A673 (cell line): ENCODE results near the gene DGKQ.

Experiments
- CTCF ChIP-seq: fragments of 300-800, 200-600 bp; sonication (generic); conservative IDR thresholded peaks from 2 replicates; pipeline ENCODE4 v1.5.1; 2017; ENCODE audit warnings: low read depth, mild to moderate bottlenecking, antibody characterized with exemption, low read length, moderate library complexity, mixed read lengths
- EZH2 ChIP-seq: fragments of 200-600 bp; sonication (generic); IDR thresholded peaks from 2 replicates; pipeline ENCODE4 v1.6.1; 2017; ENCODE audit warnings: borderline replicate concordance, low read depth, mild to moderate bottlenecking, mixed read lengths, antibody characterized with exemption, low read length; ENCODE audit not compliant: poor library complexity, severe bottlenecking

DNA sequence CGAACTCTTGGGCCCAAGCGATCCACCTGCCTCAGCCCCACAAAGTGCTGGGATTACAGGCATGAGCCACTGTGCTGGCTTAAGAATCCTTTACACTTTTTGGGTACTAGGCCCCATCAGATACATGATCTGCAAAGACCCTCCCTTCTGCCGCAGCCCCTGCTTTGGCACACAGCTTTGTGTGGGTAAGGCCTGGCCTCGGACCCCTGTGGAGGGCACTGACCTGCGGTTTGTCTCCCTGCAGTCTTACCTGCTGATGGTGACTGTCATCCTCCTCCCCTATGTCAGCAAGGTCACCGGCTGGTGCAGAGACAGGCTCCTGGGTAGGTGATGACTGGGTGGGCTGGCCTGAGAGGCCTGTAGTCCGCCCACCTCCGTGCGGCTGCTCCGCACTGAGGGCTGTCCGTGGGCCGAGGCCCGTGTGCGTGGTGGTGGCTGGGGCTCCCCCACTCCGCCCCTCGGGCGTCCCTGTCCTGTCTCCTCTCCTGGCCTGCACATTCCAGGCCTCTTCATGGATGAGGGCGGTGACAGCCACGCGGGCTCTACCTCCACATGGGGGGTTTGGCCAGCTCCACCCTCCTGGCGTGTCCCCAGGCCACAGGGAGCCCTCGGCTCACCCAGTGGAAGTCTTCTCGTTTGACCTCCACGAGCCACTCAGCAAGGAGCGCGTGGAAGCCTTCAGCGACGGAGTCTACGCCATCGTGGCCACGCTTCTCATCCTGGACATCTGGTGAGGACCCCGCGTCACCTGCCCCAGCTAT is 18.0 kb downstream of the DGKQ start:
- TF ChIP-seq CTCF (no peak), EZH2 (no peak)
